B cell (primary cell): ENCODE data around the gene SDC1. TPM values are rescaled to one million over a fixed set of nuclear protein-coding genes. Genes with fewer than 3 reads are reported as not detected.

ENCODE experiments used
- ATAC-seq: fragments of 200-7000 bp; cut with Tn5 transposase; one replicate; pipeline ENCODE4 v1.10.0; 2021; ENCODE audit warnings: low read depth, mild to moderate bottlenecking, moderate number of reproducible peaks, moderate library complexity
- CTCF ChIA-PET: fragments of 350-600 bp; sonication (Branson Sonifier 250); formaldehyde crosslinking; loops from one replicate; lab custom pipeline; 2021; ENCODE audit warnings: antibody characterized with exemption, inconsistent platforms; lab: Charles Lee
- POLR2A ChIA-PET: fragments of 350-600 bp; sonication (Branson Sonifier 250); formaldehyde crosslinking; loops from one replicate; lab custom pipeline; 2021; ENCODE audit warnings: antibody characterized with exemption; lab: Charles Lee
- DNase-seq: peaks from one replicate; pipeline ENCODE4 v3.0.0; 2013
- H2AFZ ChIP-seq: 2 replicates; pipeline ENCODE4 v1.6.1; 2012; ENCODE audit warnings: mild to moderate bottlenecking, low read depth, low read length; ENCODE audit not compliant: insufficient read depth, poor library complexity, severe bottlenecking
- H3K27ac ChIP-seq, 2 donors: 1 replicate in 1 of 2; 2 replicates in 1 of 2; pipeline ENCODE4 v1.5.1; 2012 to 2013; ENCODE audit warnings: low read length in 2 of 2, mild to moderate bottlenecking in 2 of 2, moderate library complexity in 1 of 2
- H3K27me3 ChIP-seq, 4 experiments: fragments of 200-600 bp in 1 of 4; sonication (generic) in 1 of 4; replicated peaks in 1 of 4; 1 replicate in 2 of 4; 2 replicates in 2 of 4; pipeline versions ENCODE4 v1.6.1 to v1.7.0; 2013 to 2016; ENCODE audit warnings: low read length in 3 of 4, mild to moderate bottlenecking in 2 of 4, mixed read lengths in 1 of 4, moderate library complexity in 1 of 4; ENCODE audit not compliant: insufficient read depth in 4 of 4, control insufficient read depth in 3 of 4; ENCODE audit errors: control extremely low read depth in 1 of 4
- H3K36me3 ChIP-seq, 2 experiments: replicated peaks in 1 of 2; 1 replicate in 1 of 2; 2 replicates in 1 of 2; pipeline versions ENCODE4 v1.6.1 to v1.7.1; 2013; ENCODE audit warnings: low read length in 1 of 2; ENCODE audit not compliant: insufficient read depth in 2 of 2, control insufficient read depth in 1 of 2; ENCODE audit errors: control extremely low read depth in 1 of 2, extremely low read depth in 1 of 2
- H3K4me1 ChIP-seq, 2 donors: fragments of 200-600 bp in 1 of 2; sonication (generic) in 1 of 2; 1 replicate in 1 of 2; 2 replicates in 1 of 2; pipeline versions ENCODE4 v1.5.1 to v1.6.1; 2013 to 2017; ENCODE audit warnings: low read length in 2 of 2; ENCODE audit not compliant: control insufficient read depth in 2 of 2, insufficient read depth in 2 of 2
- H3K4me2 ChIP-seq: replicated peaks from 2 replicates; pipeline ENCODE3; 2012; ENCODE audit warnings: mild to moderate bottlenecking, low read depth, low read length; ENCODE audit not compliant: poor library complexity, severe bottlenecking
- H3K4me3 ChIP-seq, 5 experiments: fragments of 200-600 bp in 1 of 5; sonication (generic) in 1 of 5; 1 replicate in 3 of 5; 2 replicates in 2 of 5; pipeline versions ENCODE4 v1.5.1 to v1.7.0; 2011 to 2016; ENCODE audit warnings: low read length in 4 of 5, mild to moderate bottlenecking in 4 of 5, low read depth in 2 of 5, control low read depth in 1 of 5, moderate library complexity in 1 of 5; ENCODE audit not compliant: insufficient read depth in 1 of 5; ENCODE audit errors: control extremely low read depth in 1 of 5, extremely low read depth in 1 of 5
- H3K79me2 ChIP-seq: fragments of 200-600 bp; sonication (generic); one replicate; pipeline ENCODE4 v1.6.0; 2016; ENCODE audit warnings: low read length; ENCODE audit not compliant: control insufficient read depth, insufficient read depth
- H3K9ac ChIP-seq: fragments of 200-600 bp; sonication (generic); 2 replicates; pipeline ENCODE4 v1.6.1; 2017; ENCODE audit warnings: mild to moderate bottlenecking, low read length, moderate library complexity
- H3K9me3 ChIP-seq, 3 donors: one replicate each; pipeline versions ENCODE4 v1.6.1 to v1.7.1; 2013; ENCODE audit warnings: low read length in 2 of 3; ENCODE audit not compliant: control insufficient read depth in 2 of 3, insufficient read depth in 1 of 3; ENCODE audit errors: control extremely low read depth in 1 of 3
- H4K20me1 ChIP-seq: 2 replicates; pipeline ENCODE4 v1.6.0; 2012; ENCODE audit warnings: mild to moderate bottlenecking, low read length; ENCODE audit not compliant: insufficient read depth, control insufficient read depth, poor library complexity, severe bottlenecking
- H3K27ac Mint-ChIP-seq: one replicate; pipeline ENCODE4 v1.8.0; 2021; ENCODE audit warnings: mixed read lengths
- H3K27me3 Mint-ChIP-seq: one replicate; pipeline ENCODE4 v1.8.0; 2021; ENCODE audit warnings: mixed read lengths
- H3K4me1 Mint-ChIP-seq: one replicate; pipeline ENCODE4 v1.8.0; 2021; ENCODE audit warnings: mixed read lengths
- H3K4me3 Mint-ChIP-seq: one replicate; pipeline ENCODE4 v1.8.0; 2021; ENCODE audit warnings: mixed read lengths
- H3K9me3 Mint-ChIP-seq: one replicate; pipeline ENCODE4 v1.8.0; 2022; ENCODE audit warnings: mixed read lengths; ENCODE audit not compliant: insufficient read depth
- CTCF ChIP-seq: fragments of 200-600 bp; IDR thresholded peaks from one replicate; pipeline ENCODE4 v1.8.0; 2022; ENCODE audit warnings: antibody characterized with exemption, mild to moderate bottlenecking
- EZH2 ChIP-seq: IDR thresholded peaks from 2 replicates; pipeline ENCODE4 v1.6.1; 2012; ENCODE audit warnings: borderline replicate concordance, low read depth, mild to moderate bottlenecking, moderate library complexity, low read length; ENCODE audit not compliant: insufficient read depth, poor library complexity, severe bottlenecking
- WGBS: methylation state at CpG from one replicate; pipeline ENCODE4 v1.1.5; 2013; ENCODE audit warnings: missing lambda C conversion rate; ENCODE audit not compliant: insufficient coverage; 5-methylcytosine and 5-hydroxymethylcytosine counted together
- intact Hi-C: fragments of 100-400 bp; cut with micrococcal nuclease; formaldehyde crosslinking; loops from one replicate; pipeline ENCODE4 v1.10.0; 2022
- polyA plus RNA-seq: library from polyadenylated mRNA; depleted of rRNA; stranded (reverse); fragments of >200 nt; gene quantifications from 2 replicates; pipeline ENCODE4 v1.2.3, GENCODE V29; 2012
- total RNA-seq, 2 donors: library from RNA; stranded (reverse); fragments of 120-200 nt in 1 of 2; gene quantifications; 1 replicate in 1 of 2; 2 replicates in 1 of 2; pipeline versions ENCODE4 v1.2.3 to v1.2.4, GENCODE V29; 2013 to 2022

Gene SDC1
- total and polyA plus RNA-seq, 2 donors (not counting 1 experiment from before 2014, with no cell fraction given) = 0.22 TPM; not detected in 1

DNA sequence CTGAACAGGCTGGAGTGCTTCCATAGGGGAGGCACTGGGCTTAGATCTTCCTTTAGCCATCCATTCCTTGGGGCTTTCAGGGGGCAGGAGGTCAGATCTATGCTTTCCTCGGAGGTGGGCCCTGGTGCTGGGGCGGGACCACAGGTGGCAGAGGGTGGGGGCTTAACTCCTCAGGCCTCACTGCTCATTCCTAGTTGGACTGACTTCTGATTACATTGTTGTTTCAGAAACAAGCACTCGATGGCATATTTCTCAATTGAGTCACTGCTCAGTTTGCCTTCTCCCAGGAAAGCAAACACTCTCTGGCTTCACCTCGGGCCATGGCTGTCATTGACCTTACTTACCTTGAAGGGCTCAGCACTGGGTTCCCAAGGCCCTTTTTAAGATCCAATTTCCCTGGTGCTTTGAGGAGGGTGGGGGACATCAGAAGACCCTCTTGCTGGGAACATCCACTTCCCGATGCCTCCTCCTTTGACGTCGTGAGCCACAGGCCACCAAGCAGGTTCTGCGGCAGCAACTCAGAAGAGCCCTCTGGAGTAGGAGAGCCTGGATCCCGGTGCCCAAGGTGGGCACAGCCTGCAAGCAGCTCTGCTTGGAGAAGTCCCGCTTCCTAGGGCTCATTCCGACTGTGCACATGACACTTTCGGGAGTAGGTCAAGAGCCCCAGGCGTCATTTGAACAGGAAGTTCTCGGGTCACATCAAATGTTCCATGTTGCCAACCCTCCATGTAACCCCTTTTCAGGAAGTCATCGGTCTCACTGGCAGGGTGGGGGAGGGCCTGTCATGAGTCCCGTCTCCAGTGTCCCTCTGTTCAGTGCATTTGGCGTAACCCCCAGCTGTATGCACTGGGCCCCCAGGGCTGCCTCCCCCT lies 40.6 kb downstream of the SDC1 start:
- H3K79me2 ChIP-seq = no peaks in the 10 kb centered on the region
- TF ChIP-seq CTCF (no peak), EZH2 (no peak)
- no peaks in the 10 kb centered on the region for H3K36me3 ChIP-seq
- intact Hi-C loops = no loop called here
- no peak overlapping the region for H3K9ac ChIP-seq
- ATAC-seq = no peak
- CTCF ChIA-PET = no interaction called here
- no peak overlapping the region for H3K4me3 ChIP-seq
- no peak overlapping the region for H3K27ac ChIP-seq
- H2AFZ ChIP-seq = no peak overlapping the region
- Mint-ChIP-seq H3K27me3 (peaks cover 4% of the 10 kb centered on the region), H3K9me3 (no peaks in the 10 kb centered on the region), H3K4me1 (no peaks in the 10 kb centered on the region), H3K27ac (no peak overlapping the region), H3K4me3 (no peak overlapping the region)
- DNase-seq = no peak
- H3K4me2 ChIP-seq = no peak overlapping the region
- H3K4me1 ChIP-seq = no peaks in the 10 kb centered on the region
- no peaks in the 10 kb centered on the region for H3K9me3 ChIP-seq
- no peaks in the 10 kb centered on the region for H3K27me3 ChIP-seq
- WGBS = 83% methylated on average over 16 of the region's 17 CpGs
- H4K20me1 ChIP-seq = no peaks in the 10 kb centered on the region
- POLR2A ChIA-PET = no interaction called here

DNA sequence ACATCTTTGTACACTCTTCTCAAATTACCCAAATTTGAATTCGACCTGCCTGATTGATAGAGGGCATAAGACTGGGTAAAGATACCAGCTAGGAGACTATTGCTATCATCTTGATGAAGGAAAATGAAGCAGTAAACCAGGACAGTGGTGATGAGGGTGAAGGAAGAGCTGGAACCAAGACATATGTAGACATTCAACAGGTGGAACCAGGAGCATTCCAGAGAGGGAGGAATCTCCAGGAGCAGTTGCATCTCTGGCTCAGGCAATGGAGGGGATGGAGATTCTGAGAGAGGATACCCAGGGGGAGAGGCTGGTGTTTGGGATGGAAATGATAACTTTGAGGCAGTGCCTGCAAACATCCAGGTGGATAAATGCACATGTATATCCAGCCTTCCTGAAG lies 41.6 kb downstream of the SDC1 start:
- no peak for TF ChIP-seq EZH2
- TF ChIP-seq CTCF = no peak
- Histone ChIP-seq H4K20me1 (no peaks in the 10 kb centered on the region), H3K9me3 (no peaks in the 10 kb centered on the region), H3K9ac (no peak overlapping the region), H3K36me3 (no peaks in the 10 kb centered on the region), H3K79me2 (no peaks in the 10 kb centered on the region), H3K4me1 (no peaks in the 10 kb centered on the region), H3K27me3 (no peaks in the 10 kb centered on the region), H3K4me3 (no peak overlapping the region), H3K4me2 (no peak overlapping the region), H3K27ac (no peak overlapping the region), H2AFZ (no peak overlapping the region)
- intact Hi-C loops = no loop called here
- no CpG with 5 or more reads among the region's 1 CpG for WGBS
- no peak for ATAC-seq
- H3K27ac Mint-ChIP-seq = no peak overlapping the region
- ChIA-PET CTCF (no interaction called here), POLR2A (no interaction called here)
- H3K4me1 Mint-ChIP-seq = no peaks in the 10 kb centered on the region
- H3K4me3 Mint-ChIP-seq = no peak overlapping the region
- no peak for DNase-seq
- no peaks in the 10 kb centered on the region for H3K9me3 Mint-ChIP-seq
- peaks cover 4% of the 10 kb centered on the region for H3K27me3 Mint-ChIP-seq
